GM19468 (cell line): ENCODE results near the gene PROM1.

Source experiments
- ATAC-seq: cut with Tn5 transposase; IDR thresholded peaks from one replicate; pipeline ENCODE4 v1.9.1; 2021; ENCODE audit warnings: mild to moderate bottlenecking, moderate library complexity, moderate number of reproducible peaks; ENCODE audit not compliant: unreplicated experiment; ENCODE audit errors: extremely low read depth

Gene PROM1

GRCh38 chr4:16083241-16084191, at the start of gene PROM1:
Gene PROM1 (minus strand): TSS chr4:16084023. CDS start chr4:16075906, 8,117 bp downstream.
- ATAC-seq: no peak

GRCh38 chr4:16133406-16133805, 49.6 kb upstream of the PROM1 start:
- ATAC-seq: no peak

GRCh38 chr4:16131293-16131692, 47.5 kb upstream of the PROM1 start:
- no peak for ATAC-seq

- ATAC-seq: no peak
These were observed 45.5 kb upstream of the PROM1 start for GRCh38 chr4:16129336-16129735.

GRCh38 chr4:16126714-16127113, 42.9 kb upstream of the PROM1 start:
- ATAC-seq: no peak

- no peak for ATAC-seq
These were observed 42.0 kb upstream of the PROM1 start for GRCh38 chr4:16125571-16126445.

- ATAC-seq: no peak
These were observed 40.4 kb upstream of the PROM1 start for GRCh38 chr4:16124232-16124631.

GRCh38 chr4:16123356-16124084, 39.7 kb upstream of the PROM1 start:
- no peak for ATAC-seq

GRCh38 chr4:16122784-16123183, 39.0 kb upstream of the PROM1 start:
- no peak for ATAC-seq

GRCh38 chr4:16122308-16122711, 38.5 kb upstream of the PROM1 start:
- ATAC-seq: no peak

- no peak for ATAC-seq
These were observed 36.9 kb upstream of the PROM1 start for GRCh38 chr4:16120720-16121119.

GRCh38 chr4:16119981-16120380, 36.2 kb upstream of the PROM1 start:
- no peak for ATAC-seq

- ATAC-seq: no peak
These were observed 34.3 kb upstream of the PROM1 start for GRCh38 chr4:16118090-16118489.

- ATAC-seq: no peak
These were observed 33.3 kb upstream of the PROM1 start for GRCh38 chr4:16117164-16117563.

- ATAC-seq: no peak
These were observed 32.7 kb upstream of the PROM1 start for GRCh38 chr4:16116493-16116990.

- no peak for ATAC-seq
These were observed 32.2 kb upstream of the PROM1 start for GRCh38 chr4:16116019-16116418.

GRCh38 chr4:16114546-16114945, 30.7 kb upstream of the PROM1 start:
- no peak for ATAC-seq

GRCh38 chr4:16113741-16114140, 29.9 kb upstream of the PROM1 start:
- ATAC-seq: no peak

GRCh38 chr4:16111533-16111932, 27.7 kb upstream of the PROM1 start:
- no peak for ATAC-seq

GRCh38 chr4:16110661-16111290, 27.0 kb upstream of the PROM1 start:
- ATAC-seq: no peak
